Activated naive CD8-positive, alpha-beta T cell treated with anti-CD3 and anti-CD28 coated beads, Interleukin-2, amount 50 U/mL, for 24 hours (primary cell): ENCODE data around the gene NSMF.
A peak's percentile ranks its signal among the peaks of the same experiment; 100 is the strongest.
"Not testable (repeated sequence)": the region's sequence is repeated elsewhere in the genome, so short reads cannot be mapped to it uniquely, and the experiment has no call there.

Experiments used
- ATAC-seq: fragments of 150-1000 bp; cut with Tn5 transposase; one replicate; pipeline ENCODE4 v1.10.0; 2021
- DNase-seq: peaks from one replicate; pipeline ENCODE4 v3.0.0; 2021
- H3K27ac Mint-ChIP-seq: one replicate; pipeline ENCODE4 v1.8.0; 2021; ENCODE audit warnings: mild to moderate bottlenecking, mixed read lengths
- H3K27me3 Mint-ChIP-seq: one replicate; pipeline ENCODE4 v1.8.0; 2021; ENCODE audit warnings: mixed read lengths
- H3K36me3 Mint-ChIP-seq: one replicate; pipeline ENCODE4 v1.8.0; 2021; ENCODE audit warnings: low read depth, mixed read lengths
- H3K4me1 Mint-ChIP-seq: one replicate; pipeline ENCODE4 v1.8.0; 2021; ENCODE audit warnings: mixed read lengths
- H3K4me3 Mint-ChIP-seq: one replicate; pipeline ENCODE4 v1.8.0; 2021; ENCODE audit warnings: mild to moderate bottlenecking, moderate library complexity, mixed read lengths
- H3K9me3 Mint-ChIP-seq: one replicate; pipeline ENCODE4 v1.8.0; 2021; ENCODE audit warnings: mixed read lengths

Gene NSMF

DNA sequence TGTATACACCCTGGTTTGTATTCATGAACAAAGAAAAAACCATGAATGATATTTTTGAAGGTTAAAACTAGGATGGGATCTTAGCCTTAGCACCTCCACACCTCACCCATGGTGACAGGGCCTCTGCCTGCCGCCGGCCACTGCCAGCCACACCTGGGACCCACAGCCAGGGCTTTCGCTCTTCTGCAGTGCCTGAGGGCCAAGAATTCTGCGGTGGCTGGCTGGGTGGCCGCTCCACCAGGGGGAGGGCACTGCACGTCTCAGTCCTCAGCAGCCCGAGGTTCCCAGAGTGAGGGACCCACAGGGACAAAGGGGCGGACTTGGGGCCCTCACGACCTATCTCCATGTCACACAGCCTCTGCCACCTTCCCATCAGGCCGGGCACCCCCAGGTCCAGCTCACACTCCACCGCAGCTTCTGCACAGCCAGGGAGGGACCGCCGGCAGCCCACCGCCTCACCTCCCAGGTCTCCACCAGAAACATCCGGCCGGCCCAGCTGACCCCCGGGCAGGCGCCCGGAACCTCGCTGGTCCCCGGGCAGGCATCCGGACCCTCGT, 43.0 kb downstream of the NSMF start:
- H3K9me3 Mint-ChIP-seq, result no peaks in the 10 kb centered on the region
- H3K36me3 Mint-ChIP-seq, result no peaks in the 10 kb centered on the region
- H3K4me3 Mint-ChIP-seq, result no peak overlapping the region
- DNase-seq (no peak), ATAC-seq (no peak)
- H3K4me1 Mint-ChIP-seq, result peaks cover 13% of the 10 kb centered on the region
- H3K27me3 Mint-ChIP-seq, result no peaks in the 10 kb centered on the region
- no peak overlapping the region for H3K27ac Mint-ChIP-seq

DNA sequence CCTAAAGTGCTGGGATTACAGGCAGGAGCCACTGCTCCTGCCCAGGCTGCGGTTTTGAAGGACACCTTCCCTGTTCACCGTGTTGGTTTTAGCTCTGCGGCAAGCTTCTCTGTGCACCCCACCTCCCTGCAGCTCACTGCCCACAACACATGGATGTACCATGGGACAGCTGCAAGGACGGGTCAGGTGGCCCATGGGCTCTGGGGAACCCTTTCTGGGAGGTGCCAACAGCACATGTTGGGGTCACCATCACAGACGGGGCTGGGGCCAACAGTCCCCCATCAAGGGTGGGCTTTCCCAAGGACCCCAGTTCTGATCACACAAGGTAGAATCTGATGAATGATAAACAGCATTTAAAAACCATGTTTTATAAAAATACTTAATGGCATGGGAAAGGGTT, 43.7 kb downstream of the NSMF start:
- DNase-seq, result no peak
- Mint-ChIP-seq H3K4me1 (peaks cover 13% of the 10 kb centered on the region), H3K27ac (no peak overlapping the region), H3K36me3 (no peaks in the 10 kb centered on the region), H3K4me3 (no peak overlapping the region), H3K27me3 (no peaks in the 10 kb centered on the region), H3K9me3 (no peaks in the 10 kb centered on the region)
- no peak for ATAC-seq

GRCh38 chr9:137412431-137412830, 46.7 kb downstream of the NSMF start:
- Mint-ChIP-seq H3K27ac (no peak overlapping the region), H3K4me3 (no peak overlapping the region), H3K4me1 (peaks cover 13% of the 10 kb centered on the region), H3K9me3 (no peaks in the 10 kb centered on the region), H3K27me3 (no peaks in the 10 kb centered on the region), H3K36me3 (no peaks in the 10 kb centered on the region)
- no peak for DNase-seq
- no peak for ATAC-seq

DNA sequence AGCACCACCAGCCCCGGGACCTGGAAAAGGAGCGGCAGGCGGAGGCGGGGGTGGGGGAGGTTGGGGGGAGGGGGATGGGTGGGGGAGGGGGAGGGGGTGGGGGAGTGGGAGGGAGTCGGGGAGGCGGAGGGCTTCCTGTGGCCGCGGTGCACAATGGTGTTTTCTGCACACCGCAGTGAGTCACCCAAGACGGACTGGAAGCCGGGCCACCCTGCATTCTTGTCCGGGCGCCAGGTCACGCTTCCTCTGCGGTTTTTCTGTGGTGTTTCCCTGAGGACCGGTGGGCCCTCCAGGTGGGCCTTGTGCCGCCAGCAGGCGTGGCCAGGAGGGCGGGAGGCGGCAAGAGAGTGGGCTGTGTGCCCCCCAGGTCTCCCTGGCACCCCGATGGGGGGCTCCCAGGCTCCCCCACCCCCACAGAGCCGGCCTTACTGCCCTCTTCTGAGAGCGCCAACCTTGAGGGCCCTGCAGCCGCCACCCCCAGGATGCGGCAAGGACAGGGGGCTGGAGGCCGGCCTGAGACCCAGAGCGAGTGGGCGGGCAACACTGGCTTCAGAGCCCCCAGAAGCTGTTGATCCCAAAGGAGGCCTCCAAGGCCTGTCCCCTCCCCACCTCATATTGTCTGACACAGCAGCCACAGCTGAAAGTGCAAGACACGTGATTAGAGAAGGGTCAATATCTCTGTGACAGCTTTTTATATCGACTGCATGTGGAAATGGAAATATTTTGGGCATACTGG, 47.3 kb downstream of the NSMF start:
- Mint-ChIP-seq H3K9me3 (no peaks in the 10 kb centered on the region), H3K27ac (no peak overlapping the region), H3K4me1 (peaks cover 13% of the 10 kb centered on the region), H3K36me3 (no peaks in the 10 kb centered on the region), H3K27me3 (no peaks in the 10 kb centered on the region), H3K4me3 (no peak overlapping the region)
- DNase-seq (peak; percentile 72), ATAC-seq (peak; percentile 21)

GRCh38 chr9:137411260-137411644, 47.9 kb downstream of the NSMF start:
- H3K4me3 Mint-ChIP-seq, result no peak overlapping the region
- ATAC-seq (no peak), DNase-seq (no peak)
- H3K27me3 Mint-ChIP-seq, result no peaks in the 10 kb centered on the region
- no peaks in the 10 kb centered on the region for H3K36me3 Mint-ChIP-seq
- peaks cover 13% of the 10 kb centered on the region for H3K4me1 Mint-ChIP-seq
- H3K9me3 Mint-ChIP-seq, result no peaks in the 10 kb centered on the region
- H3K27ac Mint-ChIP-seq, result no peak overlapping the region

GRCh38 chr9:137410891-137411249, 48.3 kb downstream of the NSMF start:
- DNase-seq (no peak), ATAC-seq (no peak)
- Mint-ChIP-seq H3K27ac (no peak overlapping the region), H3K4me1 (peaks cover 15% of the 10 kb centered on the region), H3K4me3 (no peak overlapping the region), H3K27me3 (no peaks in the 10 kb centered on the region), H3K9me3 (no peaks in the 10 kb centered on the region), H3K36me3 (no peaks in the 10 kb centered on the region)

- H3K27me3 Mint-ChIP-seq, DNase-seq, H3K27ac Mint-ChIP-seq, H3K4me3 Mint-ChIP-seq, H3K9me3 Mint-ChIP-seq, H3K36me3 Mint-ChIP-seq, ATAC-seq: not testable (repeated sequence)
- peaks cover 18% of the 10 kb centered on the region for H3K4me1 Mint-ChIP-seq
These were observed 48.8 kb downstream of the NSMF start for GRCh38 chr9:137410236-137410890.

GRCh38 chr9:137409515-137409914, 49.6 kb downstream of the NSMF start:
- Mint-ChIP-seq H3K36me3 (no peaks in the 10 kb centered on the region), H3K27me3 (peaks cover 2% of the 10 kb centered on the region), H3K27ac (no peak overlapping the region), H3K4me3 (no peak overlapping the region), H3K9me3 (no peaks in the 10 kb centered on the region), H3K4me1 (peaks cover 18% of the 10 kb centered on the region)
- DNase-seq (no peak), ATAC-seq (no peak)

DNA sequence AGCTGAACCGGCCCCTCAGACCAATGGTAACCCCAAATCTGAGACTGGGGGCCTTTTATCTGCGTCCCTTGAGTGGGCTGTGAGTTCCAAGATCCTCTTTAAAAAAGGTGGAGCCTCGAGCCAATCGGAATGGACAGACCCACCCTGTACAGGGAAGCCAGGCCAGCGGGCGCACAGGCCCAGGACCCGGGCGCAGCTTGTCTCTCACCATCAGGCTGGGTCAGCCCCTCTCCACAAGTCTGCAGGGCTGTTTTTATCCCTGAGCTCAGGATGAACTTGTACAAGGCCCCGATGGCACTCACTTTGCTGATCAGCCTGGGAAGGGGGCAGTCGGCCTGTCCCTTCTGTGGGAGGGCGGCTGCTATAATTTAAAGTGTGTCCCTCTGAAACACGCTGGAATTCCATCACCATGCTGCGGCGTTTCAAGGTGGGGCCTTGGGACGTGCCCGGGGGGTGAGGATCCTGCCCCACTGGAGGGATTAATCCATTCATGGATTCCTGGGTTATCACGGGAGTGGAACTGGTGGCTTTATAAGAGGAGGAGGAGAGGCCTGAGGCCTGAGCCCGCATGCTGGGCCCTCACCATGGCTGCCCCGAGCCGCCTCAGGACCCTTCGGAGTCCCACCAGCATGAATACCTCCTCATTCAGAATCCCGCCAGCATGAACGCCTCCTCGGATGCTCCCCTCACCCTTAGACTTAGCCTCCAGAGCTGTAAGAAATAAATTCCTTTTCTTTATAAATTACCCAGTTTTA, 50.3 kb downstream of the NSMF start:
- Mint-ChIP-seq H3K36me3 (no peaks in the 10 kb centered on the region), H3K9me3 (no peaks in the 10 kb centered on the region), H3K4me3 (no peak overlapping the region), H3K4me1 (peaks cover 14% of the 10 kb centered on the region), H3K27me3 (peaks cover 2% of the 10 kb centered on the region), H3K27ac (no peak overlapping the region)
- no peak for DNase-seq
- no peak for ATAC-seq

GRCh38 chr9:137407590-137408300, 51.4 kb downstream of the NSMF start:
- Mint-ChIP-seq H3K4me3 (no peak overlapping the region), H3K36me3 (peaks cover under 1% of the 10 kb centered on the region), H3K9me3 (no peaks in the 10 kb centered on the region), H3K4me1 (peaks cover 12% of the 10 kb centered on the region), H3K27me3 (peaks cover 2% of the 10 kb centered on the region), H3K27ac (no peak overlapping the region)
- no peak for ATAC-seq
- no peak for DNase-seq

GRCh38 chr9:137406876-137407589, 52.1 kb downstream of the NSMF start:
- Mint-ChIP-seq H3K36me3 (peaks cover 8% of the 10 kb centered on the region), H3K27me3 (peaks cover 2% of the 10 kb centered on the region), H3K27ac (no peak overlapping the region), H3K9me3 (no peaks in the 10 kb centered on the region), H3K4me3 (no peak overlapping the region), H3K4me1 (peaks cover 9% of the 10 kb centered on the region)
- DNase-seq (peak; percentile 77), ATAC-seq (peak; percentile 80)

- Mint-ChIP-seq H3K36me3 (peaks cover 8% of the 10 kb centered on the region), H3K4me1 (peaks cover 9% of the 10 kb centered on the region), H3K27ac (no peak overlapping the region), H3K4me3 (no peak overlapping the region), H3K9me3 (no peaks in the 10 kb centered on the region), H3K27me3 (peaks cover 2% of the 10 kb centered on the region)
- ATAC-seq, result no peak
- DNase-seq, result no peak
These were observed 52.9 kb downstream of the NSMF start for GRCh38 chr9:137406085-137406760.

DNA sequence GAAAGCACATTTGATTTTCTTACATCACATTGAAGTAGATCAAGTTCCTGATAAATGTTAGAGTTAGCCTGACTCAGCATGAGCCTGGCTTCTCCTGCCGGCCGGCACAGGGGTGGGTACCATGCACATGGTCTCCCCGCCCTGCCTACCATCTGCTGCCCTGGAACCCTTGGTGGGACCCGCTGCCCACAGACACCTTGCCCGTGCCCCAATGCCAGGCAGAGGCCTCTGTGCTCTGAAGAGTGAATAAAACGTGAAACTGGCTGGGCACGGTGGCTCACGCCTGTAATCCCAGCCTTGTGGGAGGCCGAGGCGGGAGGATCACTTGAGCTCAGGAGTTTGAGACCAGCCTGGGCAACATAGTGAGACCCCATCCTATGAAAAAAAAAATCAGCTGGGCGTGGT, 53.5 kb downstream of the NSMF start:
- DNase-seq (no peak), ATAC-seq (no peak)
- Mint-ChIP-seq H3K27me3 (peaks cover 2% of the 10 kb centered on the region), H3K36me3 (peaks cover 8% of the 10 kb centered on the region), H3K4me1 (peaks cover 9% of the 10 kb centered on the region), H3K27ac (no peak overlapping the region), H3K4me3 (no peak overlapping the region), H3K9me3 (no peaks in the 10 kb centered on the region)
